HEK293 (cell line): ENCODE data around the gene VCAM1.
A peak's percentile ranks its signal among the peaks of the same experiment; 100 is the strongest.

ENCODE experiments used
- CTCF ChIA-PET: fragments of 350-600 bp; formaldehyde crosslinking; extraction: SDS; loops from one replicate; lab custom pipeline; 2021; ENCODE audit warnings: antibody characterized with exemption; lab: Yijun Ruan, JAX
- POLR2A ChIA-PET: fragments of 300-600 bp; formaldehyde crosslinking; extraction: SDS; loops from one replicate; lab custom pipeline; 2020; ENCODE audit warnings: antibody characterized with exemption, inconsistent platforms; lab: Yijun Ruan, JAX
- H3K27ac ChIP-seq: fragments of 200-500 bp; sonication (Bioruptor generic); 2 replicates; pipeline ENCODE4 v1.5.1; 2014; ENCODE audit warnings: low read depth, low read length, control low read depth, inconsistent platforms; ENCODE audit errors: extremely low read depth
- H3K36me3 ChIP-seq, 2 experiments: fragments of 200-500 bp in 1 of 2; sonication (Bioruptor generic) in 1 of 2; 1 replicate in 1 of 2; 2 replicates in 1 of 2; pipeline ENCODE4 v1.5.1; 2014 to 2017; ENCODE audit warnings: inconsistent platforms in 2 of 2, low read length in 2 of 2; ENCODE audit not compliant: control insufficient read depth in 2 of 2, insufficient read depth in 1 of 2
- H3K4me1 ChIP-seq: fragments of 200-500 bp; sonication (Bioruptor generic); 2 replicates; pipeline ENCODE4 v1.5.1; 2014; ENCODE audit warnings: mild to moderate bottlenecking, low read length, inconsistent platforms; ENCODE audit not compliant: control insufficient read depth, insufficient read depth
- H3K4me3 ChIP-seq: 2 replicates; pipeline ENCODE4 v1.5.1; 2011; ENCODE audit warnings: low read depth, mild to moderate bottlenecking, control low read depth, low read length, moderate library complexity
- H3K9me3 ChIP-seq: fragments of 200-500 bp; sonication (Bioruptor generic); 2 replicates; pipeline ENCODE4 v1.5.1; 2014; ENCODE audit warnings: low read depth, low read length, inconsistent platforms; ENCODE audit not compliant: control insufficient read depth, insufficient read depth
- OVOL3 ChIP-seq: fragments of 450-650 bp; formaldehyde crosslinking; IDR thresholded peaks from 2 replicates; pipeline ENCODE4 v1.5.1; 2016; ENCODE audit warnings: missing biosample characterization, missing genetic modification characterization
- SCRT2 ChIP-seq: fragments of 450-650 bp; formaldehyde crosslinking; IDR thresholded peaks from 2 replicates; pipeline ENCODE4 v1.5.1; 2016; ENCODE audit warnings: missing biosample characterization, missing genetic modification characterization
- ZFP41 ChIP-seq: fragments of 450-650 bp; formaldehyde crosslinking; IDR thresholded peaks from 2 replicates; pipeline ENCODE4 v1.5.1; 2016; ENCODE audit warnings: missing biosample characterization, missing genetic modification characterization, borderline replicate concordance
- ZNF133 ChIP-seq: fragments of 450-650 bp; formaldehyde crosslinking; IDR thresholded peaks from 2 replicates; pipeline ENCODE4 v1.5.1; 2016; ENCODE audit warnings: missing biosample characterization, missing genetic modification characterization
- ZNF138 ChIP-seq: fragments of 450-650 bp; formaldehyde crosslinking; IDR thresholded peaks from 2 replicates; pipeline ENCODE4 v1.5.1; 2016; ENCODE audit warnings: missing biosample characterization, missing genetic modification characterization, borderline replicate concordance
- ZNF155 ChIP-seq: fragments of 450-650 bp; formaldehyde crosslinking; IDR thresholded peaks from 2 replicates; pipeline ENCODE4 v1.5.1; 2016; ENCODE audit warnings: missing biosample characterization, missing genetic modification characterization
- ZNF16 ChIP-seq: fragments of 450-650 bp; formaldehyde crosslinking; IDR thresholded peaks from 2 replicates; pipeline ENCODE4 v1.5.1; 2016; ENCODE audit warnings: low read depth, missing biosample characterization, missing genetic modification characterization
- ZNF211 ChIP-seq: fragments of 450-650 bp; formaldehyde crosslinking; IDR thresholded peaks from 2 replicates; pipeline ENCODE4 v1.5.1; 2016; ENCODE audit warnings: low read depth, missing biosample characterization, missing genetic modification characterization
- ZNF248 ChIP-seq: fragments of 450-650 bp; formaldehyde crosslinking; IDR thresholded peaks from 2 replicates; pipeline ENCODE4 v1.5.1; 2017; ENCODE audit warnings: missing biosample characterization, missing genetic modification characterization
- ZNF302 ChIP-seq: fragments of 450-650 bp; formaldehyde crosslinking; IDR thresholded peaks from 2 replicates; pipeline ENCODE4 v1.5.1; 2016; ENCODE audit warnings: missing biosample characterization, missing genetic modification characterization, low read depth
- ZNF366 ChIP-seq: fragments of 450-650 bp; formaldehyde crosslinking; conservative IDR thresholded peaks from 2 replicates; pipeline ENCODE4 v1.5.1; 2016; ENCODE audit warnings: missing biosample characterization, missing genetic modification characterization
- ZNF416 ChIP-seq: fragments of 450-650 bp; formaldehyde crosslinking; IDR thresholded peaks from 2 replicates; pipeline ENCODE4 v1.5.1; 2016; ENCODE audit warnings: missing biosample characterization, missing genetic modification characterization
- ZNF555 ChIP-seq: fragments of 450-650 bp; formaldehyde crosslinking; conservative IDR thresholded peaks from 2 replicates; pipeline ENCODE4 v1.5.1; 2017; ENCODE audit warnings: missing biosample characterization, mild to moderate bottlenecking, missing genetic modification characterization, inconsistent platforms
- ZNF571 ChIP-seq: fragments of 450-650 bp; formaldehyde crosslinking; IDR thresholded peaks from 2 replicates; pipeline ENCODE4 v1.5.0; 2017; ENCODE audit warnings: missing biosample characterization, missing genetic modification characterization
- ZNF610 ChIP-seq: fragments of 450-650 bp; formaldehyde crosslinking; IDR thresholded peaks from 2 replicates; pipeline ENCODE4 v1.5.1; 2016; ENCODE audit warnings: missing biosample characterization, missing genetic modification characterization, borderline replicate concordance
- ZNF623 ChIP-seq: fragments of 450-650 bp; formaldehyde crosslinking; IDR thresholded peaks from 2 replicates; pipeline ENCODE4 v1.5.1; 2016; ENCODE audit warnings: missing biosample characterization, missing genetic modification characterization
- ZNF747 ChIP-seq: fragments of 450-650 bp; formaldehyde crosslinking; IDR thresholded peaks from 2 replicates; pipeline ENCODE4 v1.5.1; 2016; ENCODE audit warnings: missing biosample characterization, missing genetic modification characterization
- ZNF843 ChIP-seq: fragments of 450-650 bp; formaldehyde crosslinking; IDR thresholded peaks from 2 replicates; pipeline ENCODE4 v1.5.1; 2016; ENCODE audit warnings: missing biosample characterization, missing genetic modification characterization
- TF ChIP-seq, protein P1 (sequence below): fragments of 450-650 bp; formaldehyde crosslinking; IDR thresholded peaks from 2 replicates; pipeline ENCODE4 v1.5.1; 2016; ENCODE audit warnings: missing biosample characterization, missing genetic modification characterization, low read depth
- TF ChIP-seq, protein P2 (sequence below): fragments of 450-650 bp; formaldehyde crosslinking; IDR thresholded peaks from 2 replicates; pipeline ENCODE4 v1.5.1; 2016; ENCODE audit warnings: missing biosample characterization, missing genetic modification characterization
- TF ChIP-seq, protein P3 (sequence below): fragments of 450-650 bp; formaldehyde crosslinking; IDR thresholded peaks from 2 replicates; pipeline ENCODE4 v1.5.1; 2016; ENCODE audit warnings: missing biosample characterization, missing genetic modification characterization, borderline replicate concordance

Gene VCAM1

DNA sequence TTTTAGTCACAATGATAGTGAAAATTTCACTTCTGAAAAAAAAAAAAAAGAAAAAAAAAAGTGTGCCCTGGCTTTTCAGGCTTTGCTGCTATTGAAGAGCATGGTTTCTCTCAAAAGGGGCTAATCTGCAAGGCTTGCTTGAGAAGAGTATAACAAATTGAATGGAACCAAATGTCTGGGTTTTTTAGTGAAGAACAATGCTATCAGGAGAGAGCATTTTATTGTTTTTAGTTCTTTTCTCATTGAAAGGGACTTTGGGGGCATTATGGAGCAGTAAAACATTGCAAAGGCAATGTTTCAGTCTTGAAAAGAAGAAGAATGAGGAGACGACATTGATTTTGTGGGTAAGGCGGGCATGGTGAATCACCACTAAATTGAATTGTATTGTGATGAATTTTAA, 28.2 kb downstream of the VCAM1 start:
- CTCF ChIA-PET = no interaction called here

DNA sequence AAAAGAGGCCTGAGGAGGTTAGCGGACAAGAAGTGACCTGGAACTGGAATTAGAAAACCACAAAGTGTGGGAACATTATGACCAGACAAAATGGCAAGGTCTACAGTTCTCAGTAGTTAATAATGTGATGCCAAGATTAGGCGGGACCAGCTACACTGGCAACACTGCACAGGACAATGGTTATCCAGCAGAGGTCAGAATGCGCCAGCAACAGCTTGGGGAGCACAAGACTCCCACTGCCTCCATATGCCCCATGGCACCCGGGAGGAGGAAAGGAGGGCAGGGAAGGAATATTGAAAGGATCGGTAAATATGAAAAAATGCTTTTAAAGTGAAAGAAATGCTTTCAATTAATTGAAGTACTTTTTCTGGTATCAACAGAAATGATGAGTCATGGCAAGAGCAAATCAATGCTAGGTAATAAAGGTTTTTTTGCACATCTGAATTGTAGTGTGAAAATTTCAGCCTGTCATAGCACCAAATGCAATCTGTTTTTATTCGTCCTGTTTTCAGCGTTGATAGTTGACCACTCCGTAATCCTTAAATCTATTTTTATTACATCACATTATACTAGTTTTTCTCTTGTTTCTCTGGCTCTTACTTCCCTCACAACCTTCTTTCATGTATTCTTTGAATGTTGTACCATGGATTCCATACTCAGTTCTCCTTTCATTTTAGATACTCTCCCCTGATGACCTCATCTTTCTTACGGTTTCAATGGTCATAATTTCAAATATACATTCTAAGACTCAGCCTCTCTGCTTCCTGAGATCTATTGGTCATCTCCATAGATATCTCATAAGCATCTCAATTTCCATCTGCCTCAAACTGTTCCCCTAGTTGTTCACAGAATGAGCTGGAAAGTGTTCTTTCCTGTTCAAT, 30.7 kb downstream of the VCAM1 start:
- H3K4me1 ChIP-seq = no peaks in the 10 kb centered on the region
- TF ChIP-seq ZNF416 (tag by site-specific recombination) = no peak
- TF ChIP-seq, protein P1, sequence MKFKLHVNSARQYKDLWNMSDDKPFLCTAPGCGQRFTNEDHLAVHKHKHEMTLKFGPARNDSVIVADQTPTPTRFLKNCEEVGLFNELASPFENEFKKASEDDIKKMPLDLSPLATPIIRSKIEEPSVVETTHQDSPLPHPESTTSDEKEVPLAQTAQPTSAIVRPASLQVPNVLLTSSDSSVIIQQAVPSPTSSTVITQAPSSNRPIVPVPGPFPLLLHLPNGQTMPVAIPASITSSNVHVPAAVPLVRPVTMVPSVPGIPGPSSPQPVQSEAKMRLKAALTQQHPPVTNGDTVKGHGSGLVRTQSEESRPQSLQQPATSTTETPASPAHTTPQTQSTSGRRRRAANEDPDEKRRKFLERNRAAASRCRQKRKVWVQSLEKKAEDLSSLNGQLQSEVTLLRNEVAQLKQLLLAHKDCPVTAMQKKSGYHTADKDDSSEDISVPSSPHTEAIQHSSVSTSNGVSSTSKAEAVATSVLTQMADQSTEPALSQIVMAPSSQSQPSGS (tag by site-specific recombination) = 0 out of 2 replicates have a peak, but pooled peaks have one; percentile 38
- H3K4me3 ChIP-seq = no peak overlapping the region
- no peaks in the 10 kb centered on the region for H3K9me3 ChIP-seq
- ChIA-PET POLR2A (no interaction called here), CTCF (interaction anchor here (0.7 kb wide), 1 partner anchor 390 kb away, joined by 5 read pairs; no protein-coding TSS in a partner anchor)
- no peaks in the 10 kb centered on the region for H3K36me3 ChIP-seq
- H3K27ac ChIP-seq = no peak overlapping the region

More for the DNA sequence above, 28.2 kb downstream of the VCAM1 start:
- Histone ChIP-seq H3K4me3 (no peak overlapping the region), H3K36me3 (no peaks in the 10 kb centered on the region)
- TF ChIP-seq ZNF571 = no peak
- TF ChIP-seq, all 188 proteins: peak for 0
- Histone ChIP-seq H3K4me1 (no peaks in the 10 kb centered on the region), H3K9me3 (no peaks in the 10 kb centered on the region), H3K27ac (no peak overlapping the region)
- POLR2A ChIA-PET = no interaction called here

DNA sequence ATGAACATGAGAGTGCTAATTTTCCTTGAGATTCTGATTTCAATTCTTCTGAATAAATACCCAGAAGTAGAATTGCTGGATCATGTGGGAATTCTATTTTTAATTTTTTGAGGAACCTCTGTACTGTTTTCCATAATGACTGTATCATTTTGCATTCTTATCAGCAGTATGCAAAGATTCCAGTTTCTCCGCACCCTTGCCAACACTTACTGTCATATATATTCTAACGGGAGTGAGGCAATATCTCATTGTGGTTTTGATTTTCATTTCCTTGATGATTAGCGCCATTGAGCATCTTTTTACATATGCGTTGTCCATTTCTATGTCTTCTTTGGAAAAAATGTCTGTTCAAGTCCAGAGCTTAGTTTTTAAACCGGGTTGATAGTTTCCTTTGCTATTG, 33.2 kb downstream of the VCAM1 start:
- POLR2A ChIA-PET = no interaction called here
- H3K4me3 ChIP-seq = no peak overlapping the region
- CTCF ChIA-PET = no interaction called here
- TF ChIP-seq ZNF747 (tag by site-specific recombination) (no peak), ZNF248 (tag by site-specific recombination) (no peak), ZNF610 (no peak), OVOL3 (tag by site-specific recombination) (no peak), ZNF623 (tag by site-specific recombination) (no peak), ZNF843 (no peak), ZNF302 (tag by site-specific recombination) (no peak), ZNF133 (tag by site-specific recombination) (no peak), ZNF155 (no peak), ZNF138 (tag by site-specific recombination) (no peak), ZNF211 (tag by site-specific recombination) (no peak), ZNF366 (no peak), ZFP41 (tag by site-specific recombination) (no peak), ZNF16 (tag by site-specific recombination) (no peak), ZNF555 (tag by site-specific recombination) (no peak), SCRT2 (tag by site-specific recombination) (no peak)
- TF ChIP-seq, protein P2, sequence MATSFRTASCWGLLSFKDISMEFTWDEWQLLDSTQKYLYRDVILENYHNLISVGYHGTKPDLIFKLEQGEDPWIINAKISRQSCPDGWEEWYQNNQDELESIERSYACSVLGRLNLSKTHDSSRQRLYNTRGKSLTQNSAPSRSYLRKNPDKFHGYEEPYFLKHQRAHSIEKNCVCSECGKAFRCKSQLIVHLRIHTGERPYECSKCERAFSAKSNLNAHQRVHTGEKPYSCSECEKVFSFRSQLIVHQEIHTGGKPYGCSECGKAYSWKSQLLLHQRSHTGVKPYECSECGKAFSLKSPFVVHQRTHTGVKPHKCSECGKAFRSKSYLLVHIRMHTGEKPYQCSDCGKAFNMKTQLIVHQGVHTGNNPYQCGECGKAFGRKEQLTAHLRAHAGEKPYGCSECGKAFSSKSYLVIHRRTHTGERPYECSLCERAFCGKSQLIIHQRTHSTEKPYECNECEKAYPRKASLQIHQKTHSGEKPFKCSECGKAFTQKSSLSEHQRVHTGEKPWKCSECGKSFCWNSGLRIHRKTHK (tag by site-specific recombination) = no peak
- TF ChIP-seq, protein P3, sequence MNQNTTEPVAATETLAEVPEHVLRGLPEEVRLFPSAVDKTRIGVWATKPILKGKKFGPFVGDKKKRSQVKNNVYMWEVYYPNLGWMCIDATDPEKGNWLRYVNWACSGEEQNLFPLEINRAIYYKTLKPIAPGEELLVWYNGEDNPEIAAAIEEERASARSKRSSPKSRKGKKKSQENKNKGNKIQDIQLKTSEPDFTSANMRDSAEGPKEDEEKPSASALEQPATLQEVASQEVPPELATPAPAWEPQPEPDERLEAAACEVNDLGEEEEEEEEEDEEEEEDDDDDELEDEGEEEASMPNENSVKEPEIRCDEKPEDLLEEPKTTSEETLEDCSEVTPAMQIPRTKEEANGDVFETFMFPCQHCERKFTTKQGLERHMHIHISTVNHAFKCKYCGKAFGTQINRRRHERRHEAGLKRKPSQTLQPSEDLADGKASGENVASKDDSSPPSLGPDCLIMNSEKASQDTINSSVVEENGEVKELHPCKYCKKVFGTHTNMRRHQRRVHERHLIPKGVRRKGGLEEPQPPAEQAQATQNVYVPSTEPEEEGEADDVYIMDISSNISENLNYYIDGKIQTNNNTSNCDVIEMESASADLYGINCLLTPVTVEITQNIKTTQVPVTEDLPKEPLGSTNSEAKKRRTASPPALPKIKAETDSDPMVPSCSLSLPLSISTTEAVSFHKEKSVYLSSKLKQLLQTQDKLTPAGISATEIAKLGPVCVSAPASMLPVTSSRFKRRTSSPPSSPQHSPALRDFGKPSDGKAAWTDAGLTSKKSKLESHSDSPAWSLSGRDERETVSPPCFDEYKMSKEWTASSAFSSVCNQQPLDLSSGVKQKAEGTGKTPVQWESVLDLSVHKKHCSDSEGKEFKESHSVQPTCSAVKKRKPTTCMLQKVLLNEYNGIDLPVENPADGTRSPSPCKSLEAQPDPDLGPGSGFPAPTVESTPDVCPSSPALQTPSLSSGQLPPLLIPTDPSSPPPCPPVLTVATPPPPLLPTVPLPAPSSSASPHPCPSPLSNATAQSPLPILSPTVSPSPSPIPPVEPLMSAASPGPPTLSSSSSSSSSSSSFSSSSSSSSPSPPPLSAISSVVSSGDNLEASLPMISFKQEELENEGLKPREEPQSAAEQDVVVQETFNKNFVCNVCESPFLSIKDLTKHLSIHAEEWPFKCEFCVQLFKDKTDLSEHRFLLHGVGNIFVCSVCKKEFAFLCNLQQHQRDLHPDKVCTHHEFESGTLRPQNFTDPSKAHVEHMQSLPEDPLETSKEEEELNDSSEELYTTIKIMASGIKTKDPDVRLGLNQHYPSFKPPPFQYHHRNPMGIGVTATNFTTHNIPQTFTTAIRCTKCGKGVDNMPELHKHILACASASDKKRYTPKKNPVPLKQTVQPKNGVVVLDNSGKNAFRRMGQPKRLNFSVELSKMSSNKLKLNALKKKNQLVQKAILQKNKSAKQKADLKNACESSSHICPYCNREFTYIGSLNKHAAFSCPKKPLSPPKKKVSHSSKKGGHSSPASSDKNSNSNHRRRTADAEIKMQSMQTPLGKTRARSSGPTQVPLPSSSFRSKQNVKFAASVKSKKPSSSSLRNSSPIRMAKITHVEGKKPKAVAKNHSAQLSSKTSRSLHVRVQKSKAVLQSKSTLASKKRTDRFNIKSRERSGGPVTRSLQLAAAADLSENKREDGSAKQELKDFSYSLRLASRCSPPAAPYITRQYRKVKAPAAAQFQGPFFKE = no peak

More for the DNA sequence above, 33.2 kb downstream of the VCAM1 start:
- H3K27ac ChIP-seq = no peak overlapping the region
- H3K36me3 ChIP-seq = no peaks in the 10 kb centered on the region
- H3K4me1 ChIP-seq = no peaks in the 10 kb centered on the region
- no peaks in the 10 kb centered on the region for H3K9me3 ChIP-seq
